Ishikawa (cell line): ENCODE data around the gene RHBDL3.
A peak's percentile ranks its signal among the peaks of the same experiment; 100 is the strongest.

Experiments used
- EP300 ChIP-seq: IDR thresholded peaks from 2 replicates; pipeline ENCODE4 v1.6.1; 2012; ENCODE audit warnings: borderline replicate concordance
- MAX ChIP-seq: IDR thresholded peaks from 2 replicates; pipeline ENCODE4 v1.6.1; 2012
- RAD21 ChIP-seq: IDR thresholded peaks from 2 replicates; pipeline ENCODE4 v1.6.1; 2012; ENCODE audit warnings: low read depth
- TAF1 ChIP-seq: IDR thresholded peaks from 2 replicates; pipeline ENCODE4 v1.6.1; 2012; ENCODE audit warnings: low read depth, mild to moderate bottlenecking

GRCh38 chr17:32341857-32342602 is 76.4 kb downstream of the RHBDL3 start, which contains the start of gene C17orf75:
- TF ChIP-seq TAF1 = peak; percentile 94
- peak; percentile 58 for TF ChIP-seq EP300
- peak; percentile 87 for TF ChIP-seq MAX
- no peak; the same call in 1 of the 2 replicates for TF ChIP-seq RAD21
